GM12878 (cell line): Measurements from ENCODE around the gene FASTK. TPM values are rescaled to one million over a fixed set of nuclear protein-coding genes. Genes with fewer than 3 reads are reported as not detected.

Experiments used
- ATAC-seq: fragments of 200-7000 bp; cut with Tn5 transposase; 3 replicates; pipeline ENCODE4 v1.9.1; 2020; ENCODE audit warnings: mild to moderate bottlenecking, moderate library complexity
- BruUV-seq: library from RNA; stranded (reverse); fragments of 400-500 nt; replicated peaks from 2 replicates; lab custom pipeline; 2021; lab: Mats Ljungman, UMichigan
- CTCF ChIA-PET: fragments of 300-600 bp; sonication (Branson Sonifier 250); formaldehyde crosslinking; extraction: SDS; loops from one replicate; lab custom pipeline; 2021; ENCODE audit warnings: inconsistent platforms; lab: Yijun Ruan, JAX
- POLR2A ChIA-PET: fragments of 350-600 bp; formaldehyde crosslinking; extraction: SDS; loops from one replicate; lab custom pipeline; 2021; ENCODE audit warnings: inconsistent platforms; lab: Charles Lee
- RAD21 ChIA-PET: fragments of 300-600 bp; sonication (Branson Sonifier 250); formaldehyde crosslinking; loops from one replicate; lab custom pipeline; 2023; ENCODE audit warnings: antibody characterized with exemption; ENCODE audit not compliant: unreplicated experiment; lab: Charles Lee
- SMC1A ChIA-PET: fragments of 300-600 bp; sonication (Branson Sonifier 250); formaldehyde crosslinking; loops from one replicate; lab custom pipeline; 2023; ENCODE audit not compliant: unreplicated experiment, uncharacterized antibody; lab: Charles Lee
- DNase-seq: peaks from one replicate; pipeline ENCODE4 v3.0.0-alpha.2; 2011; ENCODE audit warnings: low read depth, low spot score
- FAIRE-seq: peaks from 3 replicates; lab custom pipeline; 2011; peaks lifted over from hg19 to GRCh38; lab: Jason Lieb, UNC
- H2AFZ ChIP-seq: 2 replicates; pipeline ENCODE4 v1.6.0; 2011; ENCODE audit warnings: low read depth, low read length, control low read depth; ENCODE audit not compliant: control insufficient read depth
- H3K27ac ChIP-seq: 2 replicates; pipeline ENCODE4 v1.5.1; 2011; ENCODE audit warnings: control low read depth; ENCODE audit not compliant: control insufficient read depth, insufficient read depth
- H3K27me3 ChIP-seq, 2 experiments: replicated peaks in 1 of 2; 2 replicates each; pipeline versions ENCODE4 v1.6.0 to v1.6.1; 2011; ENCODE audit warnings: low read length in 1 of 2; ENCODE audit not compliant: control insufficient read depth in 2 of 2, insufficient read depth in 2 of 2
- H3K36me3 ChIP-seq, 2 experiments: 2 replicates each; pipeline ENCODE4 v1.5.1; 2011; ENCODE audit warnings: low read length in 1 of 2; ENCODE audit not compliant: control insufficient read depth in 2 of 2, insufficient read depth in 2 of 2
- H3K4me1 ChIP-seq: 2 replicates; pipeline ENCODE4 v1.6.1; 2011; ENCODE audit warnings: mild to moderate bottlenecking, low read length, moderate library complexity, mixed read lengths; ENCODE audit not compliant: control insufficient read depth, insufficient read depth
- H3K4me2 ChIP-seq: 2 replicates; pipeline ENCODE4 v1.6.0; 2011; ENCODE audit warnings: control low read depth; ENCODE audit not compliant: control insufficient read depth, insufficient read depth
- H3K4me3 ChIP-seq: fragments of 200-600 bp; sonication (generic); 2 replicates; pipeline ENCODE4 v1.5.1; 2016
- H3K79me2 ChIP-seq: 2 replicates; pipeline ENCODE4 v1.6.0; 2011; ENCODE audit warnings: low read length; ENCODE audit not compliant: control insufficient read depth, insufficient read depth
- H3K9ac ChIP-seq: 2 replicates; pipeline ENCODE4 v1.8.0; 2011; ENCODE audit warnings: low read length, control low read depth, mixed read lengths; ENCODE audit not compliant: control insufficient read depth, insufficient read depth
- H3K9me3 ChIP-seq: replicated peaks from 3 replicates; pipeline ENCODE4 v1.5.1; 2011; ENCODE audit warnings: mild to moderate bottlenecking, low read length; ENCODE audit not compliant: control insufficient read depth, insufficient read depth
- H4K20me1 ChIP-seq: 2 replicates; pipeline ENCODE4 v1.6.0; 2011; ENCODE audit not compliant: control insufficient read depth, insufficient read depth
- RCOR1 ChIP-seq: conservative IDR thresholded peaks from 2 replicates; pipeline ENCODE4 v1.6.1; 2012; ENCODE audit warnings: low read depth, low read length, improper control_type of control experiment
- ZNF592 ChIP-seq: fragments of 450-650 bp; IDR thresholded peaks from 2 replicates; pipeline ENCODE4 v1.6.1; 2017; ENCODE audit warnings: mild to moderate bottlenecking, moderate library complexity
- WGBS: methylation state at CpG from one replicate; pipeline ENCODE4 v1.1.6; 2016; ENCODE audit warnings: low lambda C conversion rate; ENCODE audit not compliant: insufficient replicate concordance, insufficient coverage; ENCODE audit errors: missing lambda C conversion rate; 5-methylcytosine and 5-hydroxymethylcytosine counted together
- in situ Hi-C: fragments of 300-500 bp; cut with MboI; formaldehyde crosslinking; loops from 9 replicates; pipeline ENCODE4 v1.14.3; 2018; ENCODE audit warnings: mixed read lengths
- intact Hi-C: fragments of 100-400 bp; cut with micrococcal nuclease; formaldehyde crosslinking; loops from one replicate; pipeline ENCODE4 v1.14.2; 2022; ENCODE audit not compliant: unreplicated experiment
- polyA plus RNA-seq, 11 experiments: library from polyadenylated mRNA; depleted of rRNA in 4 of 11; unstranded in 6 of 11; stranded (reverse) in 5 of 11; fragments of >200 nt; fragmentation: Nextera tagmentation in 4 of 11; fragmentation: Illumina TruSeq in 1 of 11; extraction: Ambion mirVana in 4 of 11; extraction: Trizol in 1 of 11; gene quantifications; 1 replicate in 1 of 11; 2 replicates in 10 of 11; pipeline versions ENCODE4 v1.2.1 to v1.2.3, GENCODE V29; 2011 to 2016; ENCODE audit warnings: inconsistent platforms in 2 of 11, missing spikeins in 2 of 11, low read depth in 1 of 11
- total RNA-seq, 4 experiments: library from RNA; depleted of rRNA in 3 of 4; stranded (reverse); fragments of >200 nt in 3 of 4; fragmentation: Illumina TruSeq in 1 of 4; extraction: Trizol in 1 of 4; gene quantifications; 2 replicates each; pipeline versions ENCODE4 v1.2.1 to v1.2.3, GENCODE V29; 2013 to 2021
- TF ChIP-seq, protein P1 (sequence below): IDR thresholded peaks from 2 replicates; pipeline ENCODE4 v1.6.1; 2011; ENCODE audit warnings: borderline replicate concordance, low read depth, mild to moderate bottlenecking, moderate library complexity, mixed read lengths, low read length; ENCODE audit not compliant: insufficient read depth; ENCODE audit errors: extremely low read length

The FASTK gene
- total and polyA plus RNA-seq, 10 of the 15 experiments (the other 5 are each of a cell fraction or from before 2014, with no cell fraction given): 0.19 to 102 (median 54.5) TPM

DNA sequence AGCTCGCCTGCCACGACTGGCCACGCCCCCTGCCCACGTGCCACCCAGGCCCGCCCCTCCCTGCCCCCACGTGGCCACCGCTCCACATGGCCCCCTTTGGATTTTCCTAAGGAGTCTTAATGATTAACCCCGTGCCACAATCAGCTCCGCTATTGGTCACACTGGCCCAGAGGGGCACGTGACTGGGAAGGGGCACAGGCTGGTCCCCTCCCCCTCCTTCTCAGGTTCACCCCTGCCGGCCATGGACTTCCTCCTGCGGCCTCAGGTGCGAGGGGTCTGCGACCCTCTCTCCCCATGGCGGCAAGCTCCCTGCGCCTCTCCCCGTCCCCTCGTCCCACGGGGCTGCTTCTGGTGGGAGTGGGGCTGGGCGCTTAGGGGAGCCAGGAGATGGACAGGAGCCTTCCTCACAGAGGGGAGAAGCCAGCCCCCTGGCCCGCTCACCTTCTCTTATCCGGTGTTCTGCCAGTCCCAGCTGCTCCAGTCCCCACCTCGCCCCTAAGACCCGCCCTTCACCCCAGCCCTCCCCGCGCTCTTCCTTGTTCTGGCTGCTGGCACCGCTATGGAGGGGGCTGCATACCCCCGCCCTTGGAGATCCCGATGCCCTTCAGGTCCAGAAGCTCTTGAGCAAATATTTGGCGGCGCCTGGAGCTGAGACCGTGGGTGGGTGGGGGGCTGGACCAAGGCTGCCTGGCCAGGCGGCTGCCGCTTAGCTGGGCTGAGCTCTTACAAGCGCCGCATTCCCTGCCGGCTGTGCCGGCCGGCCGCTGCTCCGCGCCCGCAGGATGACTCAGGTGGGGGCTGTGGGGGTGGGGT lies 18.0 kb downstream of the FASTK start:
- no TSS peak for BruUV-seq

More for the DNA sequence above, 18.0 kb downstream of the FASTK start:
- Histone ChIP-seq H4K20me1 (no peaks in the 10 kb centered on the region), H2AFZ (no peak overlapping the region), H3K9ac (no peak overlapping the region), H3K9me3 (no peaks in the 10 kb centered on the region), H3K36me3 (peaks cover 6 to 10% of the 10 kb centered on the region in 2 experiments; a peak in 3 of 4 replicates), H3K79me2 (peaks cover 19% of the 10 kb centered on the region), H3K4me1 (peaks cover 15% of the 10 kb centered on the region), H3K4me3 (no peak overlapping the region), H3K27me3 (no peaks in the 10 kb centered on the region), H3K27ac (no peak overlapping the region)
- ChIA-PET POLR2A (interaction anchor here (0.7 kb wide), 1 partner anchor 23 kb away, joined by 5 read pairs; no protein-coding TSS in a partner anchor), SMC1A (interaction anchor here (0.6 kb wide), 1 partner anchor 27 kb away, joined by 3 read pairs; no protein-coding TSS in a partner anchor), RAD21 (no interaction called here), CTCF (interaction anchor here (0.6 kb wide), 1 partner anchor 1408 kb away, joined by 3 read pairs; no protein-coding TSS in a partner anchor)
- DNase-seq (no peak), ATAC-seq (no peak), FAIRE-seq (no peak)
- in situ Hi-C loops: no loop called here
- intact Hi-C loops: no loop called here
- TF ChIP-seq, protein P1, sequence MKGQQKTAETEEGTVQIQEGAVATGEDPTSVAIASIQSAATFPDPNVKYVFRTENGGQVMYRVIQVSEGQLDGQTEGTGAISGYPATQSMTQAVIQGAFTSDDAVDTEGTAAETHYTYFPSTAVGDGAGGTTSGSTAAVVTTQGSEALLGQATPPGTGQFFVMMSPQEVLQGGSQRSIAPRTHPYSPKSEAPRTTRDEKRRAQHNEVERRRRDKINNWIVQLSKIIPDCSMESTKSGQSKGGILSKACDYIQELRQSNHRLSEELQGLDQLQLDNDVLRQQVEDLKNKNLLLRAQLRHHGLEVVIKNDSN: peak; percentile 31
- TF ChIP-seq RCOR1: no peak
- TF ChIP-seq ZNF592: no peak
- TF ChIP-seq, all 136 proteins: peak for 1
- H3K4me2 ChIP-seq: no peak overlapping the region
- WGBS: 94% methylated on average over 39 of the region's 43 CpGs
